Measurements from ENCODE around the gene SMCHD1.

- TF ChIP-seq POLR2A (IDR thresholded peaks at IDR 0.05; ENCODE audit: low read depth, low read length) (no peak), CTCF (IDR thresholded peaks at IDR 0.05 in 2 of 3, conservative IDR thresholded peaks at IDR 0.05 in 1 of 3; ENCODE audit: control insufficient read depth in 2 of 3, extremely low read depth in 1 of 3, insufficient read depth in 1 of 3, low read depth in 3 of 3, low read length in 3 of 3) (no peak), RB1 (IDR thresholded peaks at IDR 0.05; ENCODE audit: borderline replicate concordance) (no peak), SUPT20H (IDR thresholded peaks at IDR 0.05; ENCODE audit: borderline replicate concordance, control insufficient read depth, low read depth, low read length) (no peak), SIN3A (IDR thresholded peaks at IDR 0.05; ENCODE audit: low read depth, low read length) (no peak), MLLT1 (IDR thresholded peaks at IDR 0.05) (no peak), RAD21 (IDR thresholded peaks at IDR 0.05; ENCODE audit: insufficient read depth, low read depth, low read length) (no peak), E2F8 (IDR thresholded peaks at IDR 0.05; ENCODE audit: low read depth, partially characterized antibody) (no peak), EZH2 (IDR thresholded peaks at IDR 0.05; ENCODE audit: borderline replicate concordance, control insufficient read depth, low read depth, low read length) (no peak)
Observed at GRCh38 chr18:2840521-2840920, 185.0 kb downstream of the SMCHD1 start.
